ENCODE measurements around the gene CACNA2D3. TPM values are rescaled to one million over a fixed set of nuclear protein-coding genes. Genes with fewer than 3 reads are reported as not detected.

CACNA2D3 gene
- total RNA-seq, 1 donor from 2014 or later = 21.2 TPM

DNA sequence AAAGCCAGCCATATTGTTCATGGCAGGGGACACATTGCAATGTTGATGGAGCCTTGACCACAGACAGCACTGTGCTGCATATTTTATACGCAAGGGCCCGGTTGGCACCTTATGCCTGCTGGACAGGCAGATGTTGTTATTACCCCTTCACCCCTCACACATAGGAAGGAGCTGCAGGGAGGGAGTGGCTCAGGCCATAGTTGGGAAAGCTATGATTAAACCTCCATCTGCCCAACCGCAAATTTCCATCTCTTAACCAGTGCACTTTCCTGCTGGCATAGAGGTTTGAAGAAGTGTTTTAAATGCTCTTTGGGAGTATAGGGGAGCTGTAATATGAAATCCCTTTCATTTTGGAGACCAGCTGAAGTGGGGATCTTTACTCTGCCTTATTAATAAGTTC is 224.7 kb downstream of the CACNA2D3 start:
- Histone ChIP-seq H3K4me3 (no peak overlapping the region), H3K9me3 (replicated peaks) (no peaks in the 10 kb centered on the region), H3K27me3 (ENCODE audit: low read depth) (no peaks in the 10 kb centered on the region), H3K27ac (replicated peaks) (no peak overlapping the region), H3K36me3 (no peaks in the 10 kb centered on the region), H3K4me1 (peaks cover 14% of the 10 kb centered on the region)
- TF ChIP-seq, protein P1, sequence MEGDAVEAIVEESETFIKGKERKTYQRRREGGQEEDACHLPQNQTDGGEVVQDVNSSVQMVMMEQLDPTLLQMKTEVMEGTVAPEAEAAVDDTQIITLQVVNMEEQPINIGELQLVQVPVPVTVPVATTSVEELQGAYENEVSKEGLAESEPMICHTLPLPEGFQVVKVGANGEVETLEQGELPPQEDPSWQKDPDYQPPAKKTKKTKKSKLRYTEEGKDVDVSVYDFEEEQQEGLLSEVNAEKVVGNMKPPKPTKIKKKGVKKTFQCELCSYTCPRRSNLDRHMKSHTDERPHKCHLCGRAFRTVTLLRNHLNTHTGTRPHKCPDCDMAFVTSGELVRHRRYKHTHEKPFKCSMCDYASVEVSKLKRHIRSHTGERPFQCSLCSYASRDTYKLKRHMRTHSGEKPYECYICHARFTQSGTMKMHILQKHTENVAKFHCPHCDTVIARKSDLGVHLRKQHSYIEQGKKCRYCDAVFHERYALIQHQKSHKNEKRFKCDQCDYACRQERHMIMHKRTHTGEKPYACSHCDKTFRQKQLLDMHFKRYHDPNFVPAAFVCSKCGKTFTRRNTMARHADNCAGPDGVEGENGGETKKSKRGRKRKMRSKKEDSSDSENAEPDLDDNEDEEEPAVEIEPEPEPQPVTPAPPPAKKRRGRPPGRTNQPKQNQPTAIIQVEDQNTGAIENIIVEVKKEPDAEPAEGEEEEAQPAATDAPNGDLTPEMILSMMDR (IDR thresholded peaks at IDR 0.05; ENCODE audit: borderline replicate concordance) = no peak
- no peak for DNase-seq
- intact Hi-C loops (cut with micrococcal nuclease) = no loop called here

DNA sequence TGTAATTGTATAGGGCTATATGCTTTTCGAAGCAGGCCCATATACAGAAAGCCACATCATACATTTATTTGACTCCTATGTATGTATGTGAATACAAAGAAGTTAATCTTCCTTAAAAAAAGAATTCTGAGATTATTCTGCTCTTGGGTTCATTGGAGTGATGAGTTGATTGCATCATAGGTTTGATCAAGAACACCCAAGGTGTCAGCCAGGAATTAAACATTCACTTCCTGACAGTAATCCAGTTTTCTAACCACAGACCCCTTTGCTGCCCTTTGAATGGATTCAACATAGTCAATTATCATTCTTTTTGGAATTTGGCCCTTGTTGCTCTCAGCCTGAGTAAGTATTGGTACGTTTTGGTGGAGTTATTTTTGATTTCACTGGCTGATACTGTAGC is 225.6 kb downstream of the CACNA2D3 start:
- H3K36me3 ChIP-seq = no peaks in the 10 kb centered on the region
- no peak overlapping the region for H3K27ac ChIP-seq (replicated peaks)
- TF ChIP-seq, protein P1 (IDR thresholded peaks at IDR 0.05; ENCODE audit: borderline replicate concordance) = no peak
- intact Hi-C loops (cut with micrococcal nuclease) = no loop called here
- H3K9me3 ChIP-seq (replicated peaks) = no peaks in the 10 kb centered on the region
- no peak overlapping the region for H3K4me3 ChIP-seq
- no peak for DNase-seq
- no peaks in the 10 kb centered on the region for H3K27me3 ChIP-seq (ENCODE audit: low read depth)
- H3K4me1 ChIP-seq = peaks cover 11% of the 10 kb centered on the region

DNA sequence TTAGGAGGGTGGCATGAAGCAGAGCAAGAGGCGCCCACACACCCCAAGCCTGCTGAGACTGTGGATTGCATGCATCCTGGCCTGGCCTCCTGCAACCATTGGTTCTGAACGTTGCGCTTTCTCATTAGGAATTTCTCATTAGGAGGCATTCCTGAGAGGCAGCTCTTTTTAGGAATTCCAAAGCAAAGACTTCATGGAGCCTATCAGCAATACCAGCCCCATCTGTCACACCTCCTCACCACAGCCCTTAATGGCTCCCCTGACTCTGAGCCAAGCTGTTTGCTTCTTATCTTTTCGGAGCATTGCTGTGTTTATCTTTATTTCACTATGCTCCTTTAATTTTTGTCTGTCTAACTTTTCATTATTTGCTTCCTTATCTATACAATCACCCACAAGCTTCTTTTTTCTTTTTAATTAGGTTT is 226.9 kb downstream of the CACNA2D3 start:
- Histone ChIP-seq H3K4me3 (no peak overlapping the region), H3K9me3 (replicated peaks) (no peaks in the 10 kb centered on the region), H3K36me3 (no peaks in the 10 kb centered on the region), H3K27ac (replicated peaks) (no peak overlapping the region), H3K27me3 (ENCODE audit: low read depth) (no peaks in the 10 kb centered on the region), H3K4me1 (peaks cover 22% of the 10 kb centered on the region)
- intact Hi-C loops (cut with micrococcal nuclease) = no loop called here
- TF ChIP-seq, protein P1 (IDR thresholded peaks at IDR 0.05; ENCODE audit: borderline replicate concordance) = no peak
- DNase-seq = no peak

DNA sequence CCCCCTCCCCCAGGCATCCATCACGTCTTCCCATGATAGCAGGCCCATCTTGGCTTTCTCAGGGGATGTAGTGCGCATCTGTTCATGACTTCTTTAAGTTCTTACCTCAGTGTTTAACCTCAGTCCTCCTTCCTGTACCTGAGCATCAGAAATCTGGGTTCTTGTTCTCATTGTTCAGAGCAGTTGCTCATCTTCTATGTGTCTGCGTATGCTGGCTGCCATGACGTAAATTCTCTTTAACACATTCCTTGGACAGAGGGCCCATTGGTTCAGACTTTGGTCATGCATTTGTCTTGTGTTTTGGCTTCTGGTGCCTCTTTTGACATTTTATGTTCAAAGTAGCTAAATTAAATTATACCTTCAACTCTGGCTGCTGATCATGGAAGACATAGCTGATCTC is 227.3 kb downstream of the CACNA2D3 start:
- H3K27me3 ChIP-seq (ENCODE audit: low read depth) = no peaks in the 10 kb centered on the region
- intact Hi-C loops (cut with micrococcal nuclease) = no loop called here
- no peak overlapping the region for H3K27ac ChIP-seq (replicated peaks)
- no peaks in the 10 kb centered on the region for H3K9me3 ChIP-seq (replicated peaks)
- no peaks in the 10 kb centered on the region for H3K36me3 ChIP-seq
- no peak for DNase-seq
- H3K4me3 ChIP-seq = no peak overlapping the region
- TF ChIP-seq, protein P1 (IDR thresholded peaks at IDR 0.05; ENCODE audit: borderline replicate concordance) = no peak
- H3K4me1 ChIP-seq = peaks cover 27% of the 10 kb centered on the region

DNA sequence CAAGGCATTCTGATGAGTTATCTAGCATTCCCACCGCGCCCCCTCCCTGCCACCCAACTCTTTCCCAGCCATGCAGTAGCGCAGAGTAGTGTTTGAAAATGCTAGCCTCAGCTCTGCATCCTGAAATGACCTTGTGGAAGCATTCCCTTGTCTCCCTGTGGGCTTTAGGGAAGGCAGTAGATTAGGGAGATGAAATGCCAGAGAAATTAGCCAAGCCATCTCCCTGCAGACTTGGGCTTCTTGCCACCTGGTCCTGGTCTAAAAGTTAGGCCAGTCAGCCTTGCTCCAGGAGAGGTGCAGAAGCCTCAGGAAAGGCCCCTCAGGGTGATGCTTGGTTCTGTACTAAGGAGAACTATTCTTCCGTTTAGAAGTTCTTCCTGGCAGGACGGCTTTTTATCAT is 231.2 kb downstream of the CACNA2D3 start:
- H3K4me1 ChIP-seq = peaks cover 65% of the 10 kb centered on the region

More for the DNA sequence above, 231.2 kb downstream of the CACNA2D3 start:
- Histone ChIP-seq H3K36me3 (no peaks in the 10 kb centered on the region), H3K4me3 (no peak overlapping the region), H3K27ac (replicated peaks) (peak overlapping the region; percentile 56), H3K27me3 (ENCODE audit: low read depth) (no peaks in the 10 kb centered on the region), H3K9me3 (replicated peaks) (no peaks in the 10 kb centered on the region)
- intact Hi-C loops (cut with micrococcal nuclease) = no loop called here
- peak; percentile 25 for DNase-seq
- TF ChIP-seq, protein P1 (IDR thresholded peaks at IDR 0.05; ENCODE audit: borderline replicate concordance) = no peak
